ENCODE data around the gene TGM1. TPM values are rescaled to one million over a fixed set of nuclear protein-coding genes. Genes with fewer than 3 reads are reported as not detected.

The TGM1 gene
- total RNA-seq, 1 donor from 2014 or later, result 0.40 TPM

- peak; percentile 56 for DNase-seq (ENCODE audit: low read depth, low spot score)
Observed at GRCh38 chr14:24271134-24271833, 8.3 kb upstream of the TGM1 start, which contains the start of gene RABGGTA. RABGGTA (minus strand) TSS chr14:24271597; CDS start chr14:24271115, 482 bp downstream.

GRCh38 chr14:24270537-24271133, 7.7 kb upstream of the TGM1 start:
- DNase-seq (ENCODE audit: low read depth, low spot score), result no peak

- no peak for DNase-seq (ENCODE audit: low read depth, low spot score)
Observed at GRCh38 chr14:24269910-24270536, 7.0 kb upstream of the TGM1 start.

- DNase-seq (ENCODE audit: low read depth, low spot score), result no peak
Observed at GRCh38 chr14:24269368-24269767, 6.4 kb upstream of the TGM1 start.

- DNase-seq (ENCODE audit: low read depth, low spot score), result no peak
Observed at GRCh38 chr14:24268225-24268624, 5.2 kb upstream of the TGM1 start.

- no peak for DNase-seq (ENCODE audit: low read depth, low spot score)
Observed at GRCh38 chr14:24267516-24267915, 4.5 kb upstream of the TGM1 start.

GRCh38 chr14:24266344-24267244, 3.6 kb upstream of the TGM1 start:
- no peak for DNase-seq (ENCODE audit: low read depth, low spot score)

GRCh38 chr14:24264298-24264697, 1.3 kb upstream of the TGM1 start:
- no peak for DNase-seq (ENCODE audit: low read depth, low spot score)

GRCh38 chr14:24263848-24264247, 871 bp upstream of the TGM1 start:
- DNase-seq (ENCODE audit: low read depth, low spot score), result no peak

- no peak for DNase-seq (ENCODE audit: low read depth, low spot score)
Observed at GRCh38 chr14:24261969-24262327, 1.0 kb downstream of the TGM1 start.

- DNase-seq (ENCODE audit: low read depth, low spot score), result no peak
Observed at GRCh38 chr14:24261256-24261968, 1.6 kb downstream of the TGM1 start.

- no peak for DNase-seq (ENCODE audit: low read depth, low spot score)
Observed at GRCh38 chr14:24260780-24261157, 2.2 kb downstream of the TGM1 start.

- DNase-seq (ENCODE audit: low read depth, low spot score), result no peak
Observed at GRCh38 chr14:24260026-24260779, 2.8 kb downstream of the TGM1 start.

- no peak for DNase-seq (ENCODE audit: low read depth, low spot score)
Observed at GRCh38 chr14:24259282-24260025, 3.5 kb downstream of the TGM1 start.

GRCh38 chr14:24258548-24259265, 4.3 kb downstream of the TGM1 start:
- no peak for DNase-seq (ENCODE audit: low read depth, low spot score)

GRCh38 chr14:24258119-24258518, 4.9 kb downstream of the TGM1 start:
- no peak for DNase-seq (ENCODE audit: low read depth, low spot score)

GRCh38 chr14:24256960-24257359, 6.0 kb downstream of the TGM1 start:
- no peak for DNase-seq (ENCODE audit: low read depth, low spot score)

GRCh38 chr14:24255931-24256711, 6.9 kb downstream of the TGM1 start:
- DNase-seq (ENCODE audit: low read depth, low spot score), result no peak
